HG03159 (cell line): Measurements from ENCODE around the gene BMPR1A.
"Not testable (repeated sequence)": the region's sequence is repeated elsewhere in the genome, so short reads cannot be mapped to it uniquely, and the experiment has no call there.

Source experiments
- ATAC-seq: cut with Tn5 transposase; IDR thresholded peaks from one replicate; pipeline ENCODE4 v1.9.1; 2021; ENCODE audit warnings: mild to moderate bottlenecking, moderate library complexity; ENCODE audit not compliant: unreplicated experiment

Gene BMPR1A

GRCh38 chr10:86963341-86963919 lies 207.0 kb downstream of the BMPR1A start:
- ATAC-seq = no peak

- ATAC-seq = no peak
Measured at GRCh38 chr10:86964061-86964846, 207.8 kb downstream of the BMPR1A start.

GRCh38 chr10:86964847-86965190 lies 208.4 kb downstream of the BMPR1A start:
- no peak for ATAC-seq

GRCh38 chr10:86965986-86966654 lies 209.7 kb downstream of the BMPR1A start:
- no peak for ATAC-seq

GRCh38 chr10:86967481-86967941 lies 211.1 kb downstream of the BMPR1A start:
- ATAC-seq = no peak

GRCh38 chr10:86968271-86968993 lies 212.0 kb downstream of the BMPR1A start, which contains the start of gene ADIRF:
Gene ADIRF (plus strand): TSS chr10:86968482. CDS start chr10:86968545, 63 bp downstream.
- ATAC-seq = no peak

GRCh38 chr10:86968994-86969355 lies 212.6 kb downstream of the BMPR1A start:
- no peak for ATAC-seq

GRCh38 chr10:86969421-86970041 lies 213.1 kb downstream of the BMPR1A start:
- ATAC-seq = no peak

- no peak for ATAC-seq
Measured at GRCh38 chr10:86970162-86970981, 214.0 kb downstream of the BMPR1A start.

GRCh38 chr10:86970982-86971231 lies 214.5 kb downstream of the BMPR1A start:
- ATAC-seq = no peak

- ATAC-seq = peak; percentile 72
Measured at GRCh38 chr10:86971232-86971991, 215.0 kb downstream of the BMPR1A start.

- no peak for ATAC-seq
Measured at GRCh38 chr10:86972613-86973380, 216.4 kb downstream of the BMPR1A start.

- ATAC-seq = no peak
Measured at GRCh38 chr10:86974484-86974883, 218.1 kb downstream of the BMPR1A start.

- no peak for ATAC-seq
Measured at GRCh38 chr10:86976362-86977056, 220.1 kb downstream of the BMPR1A start.

GRCh38 chr10:86978457-86978856 lies 222.0 kb downstream of the BMPR1A start:
- ATAC-seq = not testable (repeated sequence)

GRCh38 chr10:86979296-86979818 lies 222.9 kb downstream of the BMPR1A start:
- ATAC-seq = no peak

GRCh38 chr10:86979977-86980448 lies 223.6 kb downstream of the BMPR1A start:
- ATAC-seq = no peak

- ATAC-seq = not testable (repeated sequence)
Measured at GRCh38 chr10:86981020-86981419, 224.6 kb downstream of the BMPR1A start.
